SK-N-SH (cell line): ENCODE measurements around the gene NTMT2. TPM values are rescaled to one million over a fixed set of nuclear protein-coding genes. Genes with fewer than 3 reads are reported as not detected.
A peak's percentile ranks its signal among the peaks of the same experiment; 100 is the strongest.

Experiments
- CTCF ChIA-PET: fragments of 300-600, 350-600 bp; formaldehyde crosslinking; extraction: SDS; loops from one replicate; lab custom pipeline; 2021; lab: Yijun Ruan, JAX
- POLR2A ChIA-PET: fragments of 350-600 bp; sonication (Branson Sonifier 250); formaldehyde crosslinking; extraction: SDS; loops from one replicate; lab custom pipeline; 2020; ENCODE audit warnings: antibody characterized with exemption, inconsistent platforms; lab: Yijun Ruan, JAX
- DNase-seq: peaks from one replicate; pipeline ENCODE4 v3.0.0; 2012
- H2AFZ ChIP-seq: fragments of 200-600 bp; sonication (generic); 2 replicates; pipeline ENCODE4 v1.8.1; 2016; ENCODE audit warnings: antibody characterized with exemption, mild to moderate bottlenecking, low read depth
- H3F3A ChIP-seq: fragments of 200-600 bp; sonication (generic); replicated peaks from 2 replicates; pipeline ENCODE3; 2016; ENCODE audit warnings: antibody characterized with exemption, mild to moderate bottlenecking; ENCODE audit not compliant: insufficient read depth
- H3K27ac ChIP-seq, 2 experiments: fragments of 200-500 bp in 1 of 2; fragments of 200-600 bp in 1 of 2; sonication (Bioruptor generic) in 1 of 2; sonication (generic), shearing (Covaris generic) in 1 of 2; 2 replicates each; pipeline versions ENCODE4 v1.5.1 to v1.6.1; 2014 to 2016; ENCODE audit warnings: low read depth in 2 of 2, inconsistent platforms in 1 of 2, low read length in 1 of 2, mild to moderate bottlenecking in 1 of 2, mixed read lengths in 1 of 2
- H3K27me3 ChIP-seq: fragments of 200-600 bp; sonication (generic), shearing (Covaris generic); 2 replicates; pipeline ENCODE4 v1.6.1; 2016; ENCODE audit warnings: mixed run types; ENCODE audit not compliant: insufficient read depth
- H3K36me3 ChIP-seq, 2 experiments: fragments of 200-500 bp in 1 of 2; fragments of 200-600 bp in 1 of 2; sonication (Bioruptor generic) in 1 of 2; sonication (generic) in 1 of 2; replicated peaks in 1 of 2; 2 replicates each; pipeline versions ENCODE3 to v1.5.1; 2014 to 2016; ENCODE audit warnings: low read length in 1 of 2, mild to moderate bottlenecking in 1 of 2; ENCODE audit not compliant: insufficient read depth in 2 of 2, control insufficient read depth in 1 of 2
- H3K4me1 ChIP-seq, 2 experiments: fragments of 200-500 bp in 1 of 2; fragments of 200-600 bp in 1 of 2; sonication (Bioruptor generic) in 1 of 2; sonication (generic), shearing (Covaris generic) in 1 of 2; 2 replicates each; pipeline versions ENCODE4 v1.5.1 to v1.6.1; 2014 to 2016; ENCODE audit warnings: low read depth in 1 of 2, low read length in 1 of 2, mixed run types in 1 of 2; ENCODE audit not compliant: insufficient read depth in 2 of 2, control insufficient read depth in 1 of 2
- H3K4me2 ChIP-seq: fragments of 200-600 bp; sonication (generic), shearing (Covaris generic); 2 replicates; pipeline ENCODE4 v1.6.1; 2017; ENCODE audit warnings: mixed run types
- H3K4me3 ChIP-seq, 2 experiments: fragments of 200-500 bp in 1 of 2; fragments of 200-600 bp in 1 of 2; sonication (Bioruptor generic) in 1 of 2; sonication (generic), shearing (Covaris generic) in 1 of 2; 2 replicates each; pipeline versions ENCODE4 v1.5.1 to v1.8.1; 2014 to 2016; ENCODE audit warnings: low read depth in 2 of 2, inconsistent platforms in 1 of 2, low read length in 1 of 2, mild to moderate bottlenecking in 1 of 2, mixed read lengths in 1 of 2, moderate library complexity in 1 of 2
- H3K79me2 ChIP-seq: fragments of 200-600 bp; sonication (generic); 2 replicates; pipeline ENCODE4 v1.8.1; 2017; ENCODE audit warnings: mild to moderate bottlenecking; ENCODE audit not compliant: insufficient read depth
- H3K9ac ChIP-seq: fragments of 200-600 bp; sonication (generic); 2 replicates; pipeline ENCODE4 v1.6.1; 2017; ENCODE audit warnings: mixed run types
- H3K9me2 ChIP-seq: fragments of 200-600 bp; sonication (generic); 2 replicates; pipeline ENCODE4 v1.6.1; 2017; ENCODE audit warnings: mixed run types
- H3K9me3 ChIP-seq: fragments of 200-600 bp; sonication (generic); 2 replicates; pipeline ENCODE4 v1.6.1; 2017; ENCODE audit warnings: mixed run types, mild to moderate bottlenecking, moderate library complexity
- H4K20me1 ChIP-seq: fragments of 200-600 bp; sonication (generic); 2 replicates; pipeline ENCODE4 v1.6.1; 2017; ENCODE audit warnings: mild to moderate bottlenecking, mixed run types; ENCODE audit not compliant: insufficient read depth
- CHD2 ChIP-seq: fragments of 150-350 bp; IDR thresholded peaks from 2 replicates; pipeline ENCODE4 v1.6.1; 2018; ENCODE audit warnings: low read length; ENCODE audit not compliant: partially characterized antibody
- ELF1 ChIP-seq: IDR thresholded peaks from 2 replicates; pipeline ENCODE4 v1.4.0; 2012
- EP300 ChIP-seq, 2 experiments: IDR thresholded peaks; 2 replicates each; pipeline versions ENCODE4 v1.4.0 to v1.6.1; 2012; ENCODE audit warnings: borderline replicate concordance in 1 of 2, low read depth in 1 of 2, low read length in 1 of 2
- EZH2phosphoT487 ChIP-seq: fragments of 200-600 bp; sonication (generic); IDR thresholded peaks from 2 replicates; pipeline ENCODE4 v1.6.1; 2017; ENCODE audit warnings: low read depth, mixed run types, mild to moderate bottlenecking, antibody characterized with exemption, moderate library complexity, borderline replicate concordance
- GATA2 ChIP-seq: sonication (generic); formaldehyde crosslinking; IDR thresholded peaks from 2 replicates; pipeline ENCODE4 v1.5.0; 2020; ENCODE audit warnings: mild to moderate bottlenecking, missing genetic modification reagents
- MEF2A ChIP-seq: IDR thresholded peaks from 2 replicates; pipeline ENCODE4 v1.4.0; 2012; ENCODE audit warnings: low read depth, borderline replicate concordance
- MXI1 ChIP-seq: IDR thresholded peaks from 2 replicates; pipeline ENCODE4 v1.6.1; 2012; ENCODE audit warnings: mild to moderate bottlenecking, low read depth, low read length, improper control_type of control experiment
- NFIC ChIP-seq: IDR thresholded peaks from 2 replicates; pipeline ENCODE4 v1.4.0; 2012; ENCODE audit warnings: borderline replicate concordance
- RCOR1 ChIP-seq: fragments of 150-350 bp; IDR thresholded peaks from 2 replicates; pipeline ENCODE4 v1.6.1; 2017; ENCODE audit warnings: antibody characterized with exemption, low read length
- SIN3A ChIP-seq: IDR thresholded peaks from 2 replicates; pipeline ENCODE4 v1.6.1; 2012; ENCODE audit warnings: low read depth, mild to moderate bottlenecking, low read length, moderate library complexity, borderline replicate concordance
- TAF1 ChIP-seq: IDR thresholded peaks from 2 replicates; pipeline ENCODE4 v1.6.1; 2012; ENCODE audit warnings: low read depth, mild to moderate bottlenecking, low read length, moderate library complexity, borderline replicate concordance
- TCF12 ChIP-seq: IDR thresholded peaks from 2 replicates; pipeline ENCODE4 v1.4.0; 2012
- TEAD4 ChIP-seq: IDR thresholded peaks from 2 replicates; pipeline ENCODE4 v1.4.0; 2012; ENCODE audit warnings: mild to moderate bottlenecking, borderline replicate concordance; ENCODE audit not compliant: insufficient read depth
- WGBS: methylation state at CpG from one replicate; pipeline ENCODE4 v1.1.6; 2017; ENCODE audit warnings: low lambda C conversion rate; 5-methylcytosine and 5-hydroxymethylcytosine counted together
- polyA plus RNA-seq, 3 experiments: library from polyadenylated mRNA; depleted of rRNA; stranded (reverse); fragments of >200 nt; gene quantifications; 2 replicates each; pipeline ENCODE4 v1.2.3, GENCODE V29; 2012
- TF ChIP-seq, protein P1 (sequence below): IDR thresholded peaks from 2 replicates; pipeline ENCODE4; 2012
- TF ChIP-seq, protein P2 (sequence below): fragments of 150-350 bp; IDR thresholded peaks from 2 replicates; pipeline ENCODE4 v1.6.1; 2017; ENCODE audit warnings: antibody characterized with exemption, low read length, low read depth, borderline replicate concordance
- TF ChIP-seq, protein P3 (sequence below): IDR thresholded peaks from 2 replicates; pipeline ENCODE4 v1.4.0; 2012; ENCODE audit warnings: low read depth

Gene NTMT2
- polyA plus RNA-seq, 1 of the 3 experiments (the other 2 are of a cell fraction): not detected

DNA sequence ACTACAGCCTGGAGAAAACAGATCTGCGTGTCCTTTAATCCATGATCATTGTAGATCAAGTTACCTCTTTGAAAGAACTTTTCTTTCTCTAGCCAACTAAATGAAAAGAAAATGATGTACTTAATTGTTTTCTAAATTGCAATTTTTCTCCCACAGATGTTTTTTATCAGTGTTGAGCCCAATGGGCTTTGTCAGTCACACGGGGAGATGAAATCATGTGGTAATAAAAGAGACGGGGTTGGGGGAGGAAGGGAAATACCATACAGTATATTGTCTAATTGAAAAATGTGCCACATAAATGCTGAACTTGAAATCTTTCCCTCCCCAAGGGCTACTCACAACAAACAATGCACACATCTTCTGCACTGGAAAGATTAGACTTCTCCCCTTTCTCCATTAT lies 58.4 kb downstream of the NTMT2 start:
- Histone ChIP-seq H3K4me1 (peaks cover 0 to 4% of the 10 kb centered on the region in 2 experiments; a peak in 1 of 4 replicates), H3K4me3 (no peak overlapping the region), H3K36me3 (no peaks in the 10 kb centered on the region)
- TF ChIP-seq, protein P1, sequence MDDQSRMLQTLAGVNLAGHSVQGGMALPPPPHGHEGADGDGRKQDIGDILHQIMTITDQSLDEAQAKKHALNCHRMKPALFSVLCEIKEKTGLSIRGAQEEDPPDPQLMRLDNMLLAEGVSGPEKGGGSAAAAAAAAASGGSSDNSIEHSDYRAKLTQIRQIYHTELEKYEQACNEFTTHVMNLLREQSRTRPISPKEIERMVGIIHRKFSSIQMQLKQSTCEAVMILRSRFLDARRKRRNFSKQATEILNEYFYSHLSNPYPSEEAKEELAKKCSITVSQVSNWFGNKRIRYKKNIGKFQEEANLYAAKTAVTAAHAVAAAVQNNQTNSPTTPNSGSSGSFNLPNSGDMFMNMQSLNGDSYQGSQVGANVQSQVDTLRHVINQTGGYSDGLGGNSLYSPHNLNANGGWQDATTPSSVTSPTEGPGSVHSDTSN: peak; percentile 68
- TF ChIP-seq NFIC (peak; percentile 15; the same call in 1 of the 2 replicates), EP300 (IDR thresholded peaks at IDR 0.05; ENCODE audit: borderline replicate concordance in 1 of 2, low read depth in 1 of 2, low read length in 1 of 2) (peak; percentile 40 to 62; a peak in 3 of 4 replicates), RCOR1 (no peak), TCF12 (peak; percentile 82)
- TF ChIP-seq, protein P2, sequence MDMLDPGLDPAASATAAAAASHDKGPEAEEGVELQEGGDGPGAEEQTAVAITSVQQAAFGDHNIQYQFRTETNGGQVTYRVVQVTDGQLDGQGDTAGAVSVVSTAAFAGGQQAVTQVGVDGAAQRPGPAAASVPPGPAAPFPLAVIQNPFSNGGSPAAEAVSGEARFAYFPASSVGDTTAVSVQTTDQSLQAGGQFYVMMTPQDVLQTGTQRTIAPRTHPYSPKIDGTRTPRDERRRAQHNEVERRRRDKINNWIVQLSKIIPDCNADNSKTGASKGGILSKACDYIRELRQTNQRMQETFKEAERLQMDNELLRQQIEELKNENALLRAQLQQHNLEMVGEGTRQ: no peak
- TF ChIP-seq, all 33 proteins: peak for 4
- H3K27ac ChIP-seq: peak overlapping the region; percentile 32 to 83; a peak in 3 of 4 replicates
- H3K9ac ChIP-seq: no peak overlapping the region
- POLR2A ChIA-PET: no interaction called here
- CTCF ChIA-PET: no interaction called here
- H3K9me3 ChIP-seq: no peaks in the 10 kb centered on the region
- no peak for DNase-seq
- no peaks in the 10 kb centered on the region for H3K9me2 ChIP-seq
- H2AFZ ChIP-seq: peak overlapping the region; percentile 65; the same call in 1 of the 2 replicates
- H3K27me3 ChIP-seq: no peaks in the 10 kb centered on the region
- no peaks in the 10 kb centered on the region for H4K20me1 ChIP-seq
- peaks cover 11% of the 10 kb centered on the region for H3F3A ChIP-seq
- H3K4me2 ChIP-seq: 0 out of 2 replicates have a peak overlapping the region, but pooled peaks have one; percentile 27
- WGBS: 3% methylated on average over 3 of the region's 3 CpGs
- no peaks in the 10 kb centered on the region for H3K79me2 ChIP-seq

DNA sequence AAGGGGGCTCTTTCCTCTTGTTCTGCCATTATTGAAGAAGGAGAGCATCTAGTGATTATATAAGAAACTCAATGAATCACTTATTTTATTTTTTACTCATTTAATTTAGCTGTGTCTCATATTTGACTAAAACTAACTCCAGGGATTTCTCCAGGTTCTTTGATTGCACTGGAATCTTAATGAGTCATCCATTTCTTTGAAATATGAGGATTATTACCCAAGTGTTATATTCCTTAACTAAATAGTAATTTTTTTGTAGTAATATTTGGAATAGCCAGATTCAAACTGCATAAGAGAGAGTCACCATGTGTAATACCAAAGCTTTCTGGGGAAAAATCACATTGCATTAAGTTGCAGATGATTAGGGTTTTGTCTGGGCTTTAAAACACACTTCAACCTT lies 59.5 kb downstream of the NTMT2 start:
- TF ChIP-seq TCF12: no peak
- no peak for TF ChIP-seq MXI1
- TF ChIP-seq, protein P3, sequence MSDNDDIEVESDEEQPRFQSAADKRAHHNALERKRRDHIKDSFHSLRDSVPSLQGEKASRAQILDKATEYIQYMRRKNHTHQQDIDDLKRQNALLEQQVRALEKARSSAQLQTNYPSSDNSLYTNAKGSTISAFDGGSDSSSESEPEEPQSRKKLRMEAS: no peak
- no peak for TF ChIP-seq GATA2
- no peak for TF ChIP-seq TEAD4
- no peak for TF ChIP-seq SIN3A
- TF ChIP-seq, protein P1: no peak
- TF ChIP-seq ELF1: no peak
- no peak for TF ChIP-seq EZH2phosphoT487
- no peak for TF ChIP-seq TAF1
- TF ChIP-seq MEF2A: no peak
- TF ChIP-seq, protein P2: no peak
- TF ChIP-seq NFIC: no peak
- no peak for TF ChIP-seq CHD2
- H3K4me2 ChIP-seq: no peak overlapping the region
- H3F3A ChIP-seq: peaks cover 11% of the 10 kb centered on the region
- H3K4me1 ChIP-seq: peaks cover 0 to 4% of the 10 kb centered on the region in 2 experiments; a peak in 1 of 4 replicates
- no peaks in the 10 kb centered on the region for H3K9me2 ChIP-seq
- no peaks in the 10 kb centered on the region for H3K27me3 ChIP-seq
- peak overlapping the region in 1 of 2 experiments; percentile 83; a peak in 1 of 4 replicates for H3K27ac ChIP-seq
- no peaks in the 10 kb centered on the region for H3K9me3 ChIP-seq
- no peak overlapping the region for H3K4me3 ChIP-seq
- ChIA-PET POLR2A (no interaction called here), CTCF (no interaction called here)
- H4K20me1 ChIP-seq: no peaks in the 10 kb centered on the region
- H3K79me2 ChIP-seq: no peaks in the 10 kb centered on the region
- H2AFZ ChIP-seq: no peak overlapping the region
- DNase-seq: no peak
- H3K36me3 ChIP-seq: no peaks in the 10 kb centered on the region
- H3K9ac ChIP-seq: no peak overlapping the region
